Spleen (tissue), 7 donors: ENCODE results near the gene NDUFC2.

Experiments used
- CTCF ChIP-seq, 11 experiments: fragments of 200-600 bp in 7 of 11; fragments of 450-650 bp in 4 of 11; sonication (generic) in 4 of 11; IDR thresholded peaks in 8 of 11; conservative IDR thresholded peaks in 3 of 11; 1 replicate in 7 of 11; 2 replicates in 4 of 11; pipeline versions ENCODE4 v1.4.0 to v1.8.0; 2016 to 2021; ENCODE audit warnings: antibody characterized with exemption in 11 of 11, inconsistent platforms in 4 of 11, mild to moderate bottlenecking in 1 of 11
- POLR2A ChIP-seq, 3 donors: fragments of 450-650 bp; IDR thresholded peaks; one replicate each; pipeline ENCODE4 v1.5.1; 2017; ENCODE audit warnings: antibody characterized with exemption in 3 of 3, mild to moderate bottlenecking in 1 of 3
- donor health status: DM: no; HTN: no; CAD: no; lungs with moderate emphysema.
- donor health status: DM: no; HTN: no; CAD: no.
- donor health status: DM: no; HTN: no; CAD: no.

GRCh38 chr11:78037056-78037455 lies 42.6 kb downstream of the NDUFC2 start:
- TF ChIP-seq POLR2A (IDR thresholded peaks at IDR 0.05), result no peak
- no peak for TF ChIP-seq CTCF (IDR thresholded peaks at IDR 0.05 in 8 of 11, conservative IDR thresholded peaks at IDR 0.05 in 3 of 11)
